Endodermal cell (in vitro differentiated cells): ENCODE measurements around the gene CHP2. TPM values are rescaled to one million over a fixed set of nuclear protein-coding genes. Genes with fewer than 3 reads are reported as not detected.
"Not testable (repeated sequence)": the region's sequence is repeated elsewhere in the genome, so short reads cannot be mapped to it uniquely, and the experiment has no call there.

Source experiments
- DNase-seq: peaks from one replicate; pipeline ENCODE4 v3.0.0-alpha.2; 2017
- H3K27ac ChIP-seq: 2 replicates; pipeline ENCODE4 v1.5.1; 2013; ENCODE audit warnings: mild to moderate bottlenecking, low read depth, low read length, moderate library complexity
- H3K27me3 ChIP-seq: 2 replicates; pipeline ENCODE4 v1.6.1; 2013; ENCODE audit warnings: mild to moderate bottlenecking, low read length, moderate library complexity; ENCODE audit not compliant: insufficient read depth, control insufficient read depth, poor library complexity, severe bottlenecking
- H3K36me3 ChIP-seq: 2 replicates; pipeline ENCODE4 v1.7.0; 2013; ENCODE audit warnings: mild to moderate bottlenecking, low read length, moderate library complexity; ENCODE audit not compliant: control insufficient read depth, insufficient read depth
- H3K4me1 ChIP-seq: one replicate; pipeline ENCODE4 v1.7.0; 2013; ENCODE audit warnings: low read length; ENCODE audit not compliant: control insufficient read depth, insufficient read depth
- H3K4me3 ChIP-seq: 2 replicates; pipeline ENCODE4 v1.5.1; 2013; ENCODE audit warnings: mild to moderate bottlenecking, low read length, moderate library complexity
- H3K9ac ChIP-seq: 2 replicates; pipeline ENCODE4 v1.6.1; 2013; ENCODE audit warnings: mild to moderate bottlenecking, low read length, moderate library complexity; ENCODE audit not compliant: poor library complexity, severe bottlenecking; ENCODE audit errors: extremely low read depth
- H3K9me3 ChIP-seq: 2 replicates; pipeline ENCODE4 v1.6.1; 2013; ENCODE audit warnings: mild to moderate bottlenecking, low read length, moderate library complexity; ENCODE audit not compliant: control insufficient read depth
- H3K27ac Mint-ChIP-seq: 2 replicates; pipeline ENCODE4 v1.8.0; 2020; ENCODE audit warnings: mixed read lengths
- H3K27me3 Mint-ChIP-seq: 2 replicates; pipeline ENCODE4 v1.8.0; 2021; ENCODE audit warnings: mild to moderate bottlenecking, mixed read lengths; ENCODE audit not compliant: insufficient read depth
- H3K36me3 Mint-ChIP-seq: 2 replicates; pipeline ENCODE4 v1.8.0; 2020; ENCODE audit warnings: low read depth, mixed read lengths
- H3K4me1 Mint-ChIP-seq: 2 replicates; pipeline ENCODE4 v1.8.0; 2020; ENCODE audit warnings: mixed read lengths
- H3K4me3 Mint-ChIP-seq: 2 replicates; pipeline ENCODE4 v1.8.0; 2020; ENCODE audit warnings: mild to moderate bottlenecking, moderate library complexity, mixed read lengths
- H3K9me3 Mint-ChIP-seq: 2 replicates; pipeline ENCODE4 v1.8.0; 2020; ENCODE audit warnings: mild to moderate bottlenecking, mixed read lengths
- WGBS, 2 experiments: methylation state at CpG; one replicate each; pipeline versions ENCODE4 v1.1.5 to v1.1.7; 2013; ENCODE audit warnings: missing lambda C conversion rate in 2 of 2, mixed read lengths in 1 of 2; ENCODE audit not compliant: insufficient coverage in 1 of 2, insufficient read length in 1 of 2; 5-methylcytosine and 5-hydroxymethylcytosine counted together
- total RNA-seq, 2 donors: library from RNA; stranded (reverse); fragmentation: NEBNext Ultra II Directional in 1 of 2; extraction: Animal tissue kit (Norgen Biotek cat#: 25700) in 1 of 2; gene quantifications; 2 replicates in 1 of 2; 3 replicates in 1 of 2; pipeline ENCODE4 v1.2.1, GENCODE V29; 2021
- TF ChIP-seq, protein P1 (sequence below): fragments of 200-600 bp; sonication (generic); conservative IDR thresholded peaks from 2 replicates; pipeline ENCODE4 v1.5.0; 2021; ENCODE audit warnings: antibody characterized with exemption, mild to moderate bottlenecking

Gene CHP2
- total RNA-seq, 2 donors from 2014 or later: 0.46 to 1.2 TPM

DNA sequence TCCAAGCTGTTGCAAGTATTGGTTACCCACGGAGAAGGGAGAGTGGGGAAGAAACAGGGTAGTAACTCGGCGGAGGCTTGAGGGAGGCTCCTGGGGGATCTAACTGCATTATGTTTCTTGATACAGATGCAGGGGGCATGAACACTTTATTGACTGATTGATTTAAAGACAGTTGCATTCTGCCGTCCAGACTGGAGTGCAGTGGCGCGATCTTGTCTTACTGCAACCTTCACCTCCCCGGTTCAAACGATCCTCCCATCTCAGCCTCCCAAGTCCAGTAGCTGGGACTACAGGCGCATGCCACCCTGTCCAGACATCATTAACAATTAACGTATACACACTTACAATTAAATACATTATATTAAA is 26.7 kb upstream of the CHP2 start:
- Histone ChIP-seq H3K9me3 (no peaks in the 10 kb centered on the region), H3K27me3 (no peaks in the 10 kb centered on the region), H3K4me1 (no peaks in the 10 kb centered on the region), H3K36me3 (no peaks in the 10 kb centered on the region), H3K27ac (no peak overlapping the region), H3K4me3 (no peak overlapping the region), H3K9ac (no peak overlapping the region)
- 62 to 63% methylated on average over 8 of the region's 10 CpGs for WGBS, 2 experiments
- H3K36me3 Mint-ChIP-seq: no peaks in the 10 kb centered on the region
- H3K27ac Mint-ChIP-seq: no peak overlapping the region
- peaks cover 14% of the 10 kb centered on the region for H3K9me3 Mint-ChIP-seq
- TF ChIP-seq, protein P1, sequence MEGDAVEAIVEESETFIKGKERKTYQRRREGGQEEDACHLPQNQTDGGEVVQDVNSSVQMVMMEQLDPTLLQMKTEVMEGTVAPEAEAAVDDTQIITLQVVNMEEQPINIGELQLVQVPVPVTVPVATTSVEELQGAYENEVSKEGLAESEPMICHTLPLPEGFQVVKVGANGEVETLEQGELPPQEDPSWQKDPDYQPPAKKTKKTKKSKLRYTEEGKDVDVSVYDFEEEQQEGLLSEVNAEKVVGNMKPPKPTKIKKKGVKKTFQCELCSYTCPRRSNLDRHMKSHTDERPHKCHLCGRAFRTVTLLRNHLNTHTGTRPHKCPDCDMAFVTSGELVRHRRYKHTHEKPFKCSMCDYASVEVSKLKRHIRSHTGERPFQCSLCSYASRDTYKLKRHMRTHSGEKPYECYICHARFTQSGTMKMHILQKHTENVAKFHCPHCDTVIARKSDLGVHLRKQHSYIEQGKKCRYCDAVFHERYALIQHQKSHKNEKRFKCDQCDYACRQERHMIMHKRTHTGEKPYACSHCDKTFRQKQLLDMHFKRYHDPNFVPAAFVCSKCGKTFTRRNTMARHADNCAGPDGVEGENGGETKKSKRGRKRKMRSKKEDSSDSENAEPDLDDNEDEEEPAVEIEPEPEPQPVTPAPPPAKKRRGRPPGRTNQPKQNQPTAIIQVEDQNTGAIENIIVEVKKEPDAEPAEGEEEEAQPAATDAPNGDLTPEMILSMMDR: peak; percentile 4
- no peak overlapping the region for H3K4me3 Mint-ChIP-seq
- no peaks in the 10 kb centered on the region for H3K4me1 Mint-ChIP-seq
- H3K27me3 Mint-ChIP-seq: peaks cover 7% of the 10 kb centered on the region
- DNase-seq: no peak

DNA sequence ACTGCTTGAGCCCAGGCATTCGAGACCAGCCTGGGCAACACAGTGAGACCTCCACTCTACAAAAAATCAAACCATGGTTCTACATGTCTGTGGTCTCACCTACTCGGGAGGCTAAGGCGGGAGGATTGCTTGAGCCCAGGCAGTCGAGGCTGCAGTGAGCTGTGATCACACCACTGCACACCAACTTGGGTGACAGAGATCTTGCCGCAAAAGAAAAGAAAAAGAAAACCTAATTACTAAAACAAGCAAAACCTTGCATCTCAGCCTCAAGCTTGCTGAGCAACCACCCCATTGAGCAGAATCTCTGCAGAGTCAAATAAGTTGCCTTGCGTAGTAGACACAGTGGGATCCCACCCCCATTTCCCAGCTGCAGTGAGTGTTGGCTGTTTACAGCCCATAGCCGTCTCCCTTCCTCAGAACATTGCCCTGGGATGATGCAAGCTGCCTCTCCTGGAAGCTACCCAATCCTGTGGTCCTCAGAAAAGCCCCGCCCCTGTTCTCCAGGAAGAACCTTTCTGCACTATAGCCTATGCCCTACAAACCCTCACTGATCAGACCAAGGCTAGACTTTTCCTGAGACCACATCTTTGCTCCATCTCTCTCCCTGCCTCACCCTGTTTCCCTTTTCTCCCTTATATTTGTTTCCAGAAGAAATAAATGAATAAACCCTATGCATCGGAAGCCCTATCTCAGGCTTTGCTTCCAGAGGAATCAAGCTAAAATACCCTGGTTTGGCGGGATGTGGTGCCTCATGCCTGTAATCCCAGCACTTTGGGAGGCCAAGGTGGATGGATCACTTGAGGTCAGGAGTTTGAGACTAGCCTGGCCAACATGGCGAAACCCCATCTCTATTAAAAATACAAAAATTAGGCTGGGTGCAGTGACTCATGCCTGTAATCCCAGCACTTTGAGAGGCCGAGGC is 25.1 kb upstream of the CHP2 start:
- peaks cover 1% of the 10 kb centered on the region for H3K9me3 Mint-ChIP-seq
- no peaks in the 10 kb centered on the region for H3K9me3 ChIP-seq
- H3K4me3 ChIP-seq: no peak overlapping the region
- no peaks in the 10 kb centered on the region for H3K4me1 Mint-ChIP-seq
- no peak overlapping the region for H3K27ac Mint-ChIP-seq
- H3K27me3 ChIP-seq: no peaks in the 10 kb centered on the region
- H3K9ac ChIP-seq: no peak overlapping the region
- peak; percentile 78 for DNase-seq
- H3K27me3 Mint-ChIP-seq: peaks cover 8% of the 10 kb centered on the region
- no peaks in the 10 kb centered on the region for H3K4me1 ChIP-seq
- H3K4me3 Mint-ChIP-seq: no peak overlapping the region
- no peaks in the 10 kb centered on the region for H3K36me3 Mint-ChIP-seq
- WGBS, 2 experiments: 87 to 90% methylated on average over 6 to 12 of the region's 12 CpGs
- TF ChIP-seq, protein P1: no peak
- H3K36me3 ChIP-seq: no peaks in the 10 kb centered on the region
- no peak overlapping the region for H3K27ac ChIP-seq

DNA sequence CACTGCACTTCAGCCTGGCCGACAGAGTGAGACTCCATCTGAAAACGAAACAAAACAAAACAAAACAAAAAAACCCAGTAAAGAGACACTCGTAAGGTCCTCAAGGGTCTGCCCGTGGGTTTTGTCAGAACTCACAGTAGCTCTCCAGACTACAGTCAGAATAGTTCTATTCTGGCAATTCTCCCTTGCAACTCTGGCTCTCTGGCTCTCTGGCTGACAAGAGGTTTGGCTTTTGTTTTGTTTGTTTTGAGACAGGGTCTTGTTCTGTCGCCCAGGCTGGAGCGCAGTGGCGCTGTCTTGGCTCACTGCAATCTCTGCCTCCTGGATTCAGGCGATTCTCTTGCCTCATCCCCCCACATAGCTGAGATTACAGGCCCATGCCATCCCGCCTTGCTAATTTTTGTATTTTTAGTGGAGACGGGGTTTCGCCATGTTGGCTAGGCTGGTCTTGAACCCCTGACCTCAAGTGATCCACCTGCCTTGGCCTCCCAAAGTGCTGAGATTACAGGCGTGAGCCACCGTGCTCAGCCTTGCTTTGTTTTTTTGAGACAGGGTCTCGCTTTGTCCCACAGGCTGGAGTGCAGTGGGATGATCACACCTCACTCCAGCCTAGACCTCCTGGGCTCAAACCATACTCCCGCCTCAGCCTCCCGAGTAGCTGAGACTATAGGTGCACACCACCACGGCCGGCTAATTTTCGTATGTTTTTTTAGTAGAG is 20.5 kb upstream of the CHP2 start:
- H3K9me3 ChIP-seq: no peaks in the 10 kb centered on the region
- WGBS, 2 experiments: 91 to 93% methylated on average over 16 to 19 of the region's 19 CpGs
- no peaks in the 10 kb centered on the region for H3K9me3 Mint-ChIP-seq
- no peaks in the 10 kb centered on the region for H3K4me1 Mint-ChIP-seq
- H3K4me3 Mint-ChIP-seq: no peak overlapping the region
- H3K4me3 ChIP-seq: no peak overlapping the region
- TF ChIP-seq, protein P1: no peak
- peaks cover 10% of the 10 kb centered on the region for H3K27me3 Mint-ChIP-seq
- DNase-seq: no peak
- H3K9ac ChIP-seq: no peak overlapping the region
- no peaks in the 10 kb centered on the region for H3K36me3 Mint-ChIP-seq
- no peaks in the 10 kb centered on the region for H3K4me1 ChIP-seq
- H3K27me3 ChIP-seq: no peaks in the 10 kb centered on the region
- H3K27ac Mint-ChIP-seq: no peak overlapping the region
- no peaks in the 10 kb centered on the region for H3K36me3 ChIP-seq
- no peak overlapping the region for H3K27ac ChIP-seq

DNA sequence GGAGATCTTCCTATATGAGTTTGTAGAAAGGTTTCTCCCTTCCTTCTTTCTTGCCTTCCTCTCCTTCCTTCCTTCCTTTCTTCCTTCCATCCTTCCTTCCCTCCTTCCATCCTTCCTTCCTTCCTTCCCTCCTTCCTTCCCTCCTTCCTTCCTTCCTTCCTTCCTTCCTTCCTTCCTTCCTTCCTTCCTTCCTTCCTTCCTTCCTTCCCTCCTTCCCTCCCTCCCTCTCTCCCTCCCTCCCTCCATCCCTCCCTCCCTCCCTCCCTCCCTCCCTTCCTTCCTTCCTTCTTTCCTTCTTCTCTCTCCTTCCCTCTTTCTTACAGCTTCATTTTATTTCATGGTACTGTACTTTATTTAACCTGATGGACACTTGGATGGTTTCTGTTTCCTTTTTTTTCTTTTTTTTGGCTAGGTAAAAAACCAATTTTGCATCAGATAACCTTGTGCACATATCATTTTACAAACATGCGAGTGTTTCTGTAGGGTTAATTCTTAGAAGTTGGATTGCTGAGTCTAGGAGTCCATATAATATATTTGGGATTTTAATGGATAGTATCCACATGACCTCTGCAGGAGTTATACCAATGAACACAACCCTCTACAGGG is 17.3 kb upstream of the CHP2 start:
- H3K27me3 Mint-ChIP-seq: peaks cover 13% of the 10 kb centered on the region
- not testable (repeated sequence) for H3K4me3 Mint-ChIP-seq, H3K9me3 ChIP-seq, DNase-seq, H3K36me3 ChIP-seq, H3K4me3 ChIP-seq, H3K4me1 ChIP-seq, H3K9ac ChIP-seq, H3K36me3 Mint-ChIP-seq, H3K4me1 Mint-ChIP-seq, H3K27ac ChIP-seq, H3K27ac Mint-ChIP-seq, H3K27me3 ChIP-seq, H3K9me3 Mint-ChIP-seq
- 67% methylated on average over 1 of the region's 1 CpG; no CpG with 5 or more reads in 1 of the 2 experiments for WGBS, 2 experiments
